Measurements from ENCODE around the gene ST8SIA5. TPM values are rescaled to one million over a fixed set of nuclear protein-coding genes. Genes with fewer than 3 reads are reported as not detected.

The ST8SIA5 gene
- total RNA-seq, 1 experiment from 2014 or later = 0.54 TPM

DNA sequence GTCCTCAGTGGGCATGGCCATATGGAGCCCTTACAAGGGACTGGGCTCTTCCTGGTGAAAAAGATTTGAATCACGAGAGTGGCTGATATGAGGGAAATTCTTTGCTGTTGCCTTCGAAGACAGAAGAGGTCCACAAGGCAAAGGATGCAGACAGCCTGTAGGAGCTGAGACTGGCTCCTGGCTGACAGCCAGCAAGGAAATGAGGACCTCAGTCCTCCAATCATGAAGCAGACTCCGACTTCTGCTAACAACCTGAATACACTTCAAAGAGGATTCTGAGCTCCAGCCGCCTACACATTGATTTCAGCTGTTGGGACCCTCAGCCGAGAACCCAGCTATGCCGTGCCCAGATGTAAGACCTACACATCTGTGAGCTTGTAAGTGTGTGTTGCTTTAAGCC is 3.0 kb upstream of the ST8SIA5 start:
- H3K79me2 ChIP-seq (ENCODE audit: insufficient read depth, low read length) = no peaks in the 10 kb centered on the region
- no peak overlapping the region for H2AFZ ChIP-seq (ENCODE audit: low read depth, low read length, poor library complexity, severe bottlenecking)
- no peak overlapping the region for H3K9ac ChIP-seq (ENCODE audit: low read length)
- no peak overlapping the region for H3K4me3 ChIP-seq (replicated peaks in 1 of 2; ENCODE audit: low read depth in 1 of 2, low read length in 2 of 2)
- H4K20me1 ChIP-seq (ENCODE audit: insufficient read depth) = no peaks in the 10 kb centered on the region
- H3K36me3 ChIP-seq (ENCODE audit: control insufficient read depth in 1 of 2, insufficient read depth in 2 of 2, low read length in 2 of 2) = no peaks in the 10 kb centered on the region
- H3K9me3 ChIP-seq (ENCODE audit: control insufficient read depth in 1 of 2, insufficient read depth in 1 of 2, low read depth in 1 of 2, low read length in 2 of 2) = no peaks in the 10 kb centered on the region
- no peaks in the 10 kb centered on the region for H3K4me1 ChIP-seq (ENCODE audit: control insufficient read depth in 1 of 2, insufficient read depth in 2 of 2, low read length in 2 of 2)
- intact Hi-C loops (cut with micrococcal nuclease) = no loop called here
- H3K27ac ChIP-seq (ENCODE audit: low read depth, low read length) = no peak overlapping the region
- no peak for ATAC-seq
- H3K4me2 ChIP-seq (ENCODE audit: low read length) = no peak overlapping the region
- BruUV-seq (replicated peaks) = no TSS peak
- DNase-seq (ENCODE audit: low read depth, low spot score) = no peak
- H3K27me3 ChIP-seq (ENCODE audit: insufficient read depth, low read length) = peaks cover 10% of the 10 kb centered on the region; the same call in 1 of the 2 replicates
- ChIA-PET RAD21 (ENCODE audit: low non-redundant PET in 1 of 2, low total read pairs in 2 of 2, uncharacterized antibody in 2 of 2, unreplicated experiment in 2 of 2) (no interaction called here), CTCF (no interaction called here), POLR2A (no interaction called here)
- no peak for TF ChIP-seq CEBPB (IDR thresholded peaks at IDR 0.05; ENCODE audit: low read depth)
- TF ChIP-seq, protein P1, sequence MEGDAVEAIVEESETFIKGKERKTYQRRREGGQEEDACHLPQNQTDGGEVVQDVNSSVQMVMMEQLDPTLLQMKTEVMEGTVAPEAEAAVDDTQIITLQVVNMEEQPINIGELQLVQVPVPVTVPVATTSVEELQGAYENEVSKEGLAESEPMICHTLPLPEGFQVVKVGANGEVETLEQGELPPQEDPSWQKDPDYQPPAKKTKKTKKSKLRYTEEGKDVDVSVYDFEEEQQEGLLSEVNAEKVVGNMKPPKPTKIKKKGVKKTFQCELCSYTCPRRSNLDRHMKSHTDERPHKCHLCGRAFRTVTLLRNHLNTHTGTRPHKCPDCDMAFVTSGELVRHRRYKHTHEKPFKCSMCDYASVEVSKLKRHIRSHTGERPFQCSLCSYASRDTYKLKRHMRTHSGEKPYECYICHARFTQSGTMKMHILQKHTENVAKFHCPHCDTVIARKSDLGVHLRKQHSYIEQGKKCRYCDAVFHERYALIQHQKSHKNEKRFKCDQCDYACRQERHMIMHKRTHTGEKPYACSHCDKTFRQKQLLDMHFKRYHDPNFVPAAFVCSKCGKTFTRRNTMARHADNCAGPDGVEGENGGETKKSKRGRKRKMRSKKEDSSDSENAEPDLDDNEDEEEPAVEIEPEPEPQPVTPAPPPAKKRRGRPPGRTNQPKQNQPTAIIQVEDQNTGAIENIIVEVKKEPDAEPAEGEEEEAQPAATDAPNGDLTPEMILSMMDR (IDR thresholded peaks at IDR 0.05 in 2 of 3, conservative IDR thresholded peaks at IDR 0.05 in 1 of 3; ENCODE audit: borderline replicate concordance in 1 of 3, insufficient read depth in 1 of 3, low read depth in 2 of 3, low read length in 2 of 3) = no peak
- TF ChIP-seq SRF (IDR thresholded peaks at IDR 0.05; ENCODE audit: low read depth) = no peak
- no peak for TF ChIP-seq CBX3 (IDR thresholded peaks at IDR 0.05; ENCODE audit: low read depth)
- TF ChIP-seq, protein P2, sequence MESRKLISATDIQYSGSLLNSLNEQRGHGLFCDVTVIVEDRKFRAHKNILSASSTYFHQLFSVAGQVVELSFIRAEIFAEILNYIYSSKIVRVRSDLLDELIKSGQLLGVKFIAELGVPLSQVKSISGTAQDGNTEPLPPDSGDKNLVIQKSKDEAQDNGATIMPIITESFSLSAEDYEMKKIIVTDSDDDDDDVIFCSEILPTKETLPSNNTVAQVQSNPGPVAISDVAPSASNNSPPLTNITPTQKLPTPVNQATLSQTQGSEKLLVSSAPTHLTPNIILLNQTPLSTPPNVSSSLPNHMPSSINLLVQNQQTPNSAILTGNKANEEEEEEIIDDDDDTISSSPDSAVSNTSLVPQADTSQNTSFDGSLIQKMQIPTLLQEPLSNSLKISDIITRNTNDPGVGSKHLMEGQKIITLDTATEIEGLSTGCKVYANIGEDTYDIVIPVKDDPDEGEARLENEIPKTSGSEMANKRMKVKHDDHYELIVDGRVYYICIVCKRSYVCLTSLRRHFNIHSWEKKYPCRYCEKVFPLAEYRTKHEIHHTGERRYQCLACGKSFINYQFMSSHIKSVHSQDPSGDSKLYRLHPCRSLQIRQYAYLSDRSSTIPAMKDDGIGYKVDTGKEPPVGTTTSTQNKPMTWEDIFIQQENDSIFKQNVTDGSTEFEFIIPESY (IDR thresholded peaks at IDR 0.05; ENCODE audit: extremely low read depth, insufficient replicate concordance, low read length) = no peak
- TF ChIP-seq EGR1 (IDR thresholded peaks at IDR 0.05; ENCODE audit: low read depth) = no peak
- TF ChIP-seq, protein P3, sequence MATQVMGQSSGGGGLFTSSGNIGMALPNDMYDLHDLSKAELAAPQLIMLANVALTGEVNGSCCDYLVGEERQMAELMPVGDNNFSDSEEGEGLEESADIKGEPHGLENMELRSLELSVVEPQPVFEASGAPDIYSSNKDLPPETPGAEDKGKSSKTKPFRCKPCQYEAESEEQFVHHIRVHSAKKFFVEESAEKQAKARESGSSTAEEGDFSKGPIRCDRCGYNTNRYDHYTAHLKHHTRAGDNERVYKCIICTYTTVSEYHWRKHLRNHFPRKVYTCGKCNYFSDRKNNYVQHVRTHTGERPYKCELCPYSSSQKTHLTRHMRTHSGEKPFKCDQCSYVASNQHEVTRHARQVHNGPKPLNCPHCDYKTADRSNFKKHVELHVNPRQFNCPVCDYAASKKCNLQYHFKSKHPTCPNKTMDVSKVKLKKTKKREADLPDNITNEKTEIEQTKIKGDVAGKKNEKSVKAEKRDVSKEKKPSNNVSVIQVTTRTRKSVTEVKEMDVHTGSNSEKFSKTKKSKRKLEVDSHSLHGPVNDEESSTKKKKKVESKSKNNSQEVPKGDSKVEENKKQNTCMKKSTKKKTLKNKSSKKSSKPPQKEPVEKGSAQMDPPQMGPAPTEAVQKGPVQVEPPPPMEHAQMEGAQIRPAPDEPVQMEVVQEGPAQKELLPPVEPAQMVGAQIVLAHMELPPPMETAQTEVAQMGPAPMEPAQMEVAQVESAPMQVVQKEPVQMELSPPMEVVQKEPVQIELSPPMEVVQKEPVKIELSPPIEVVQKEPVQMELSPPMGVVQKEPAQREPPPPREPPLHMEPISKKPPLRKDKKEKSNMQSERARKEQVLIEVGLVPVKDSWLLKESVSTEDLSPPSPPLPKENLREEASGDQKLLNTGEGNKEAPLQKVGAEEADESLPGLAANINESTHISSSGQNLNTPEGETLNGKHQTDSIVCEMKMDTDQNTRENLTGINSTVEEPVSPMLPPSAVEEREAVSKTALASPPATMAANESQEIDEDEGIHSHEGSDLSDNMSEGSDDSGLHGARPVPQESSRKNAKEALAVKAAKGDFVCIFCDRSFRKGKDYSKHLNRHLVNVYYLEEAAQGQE (IDR thresholded peaks at IDR 0.05; ENCODE audit: low read depth) = no peak
- no peak for TF ChIP-seq FOSL1 (IDR thresholded peaks at IDR 0.05; ENCODE audit: low read depth)
- no peak for TF ChIP-seq POLR2A (IDR thresholded peaks at IDR 0.05; ENCODE audit: borderline replicate concordance, extremely low read depth, insufficient read depth, insufficient read length)
- TF ChIP-seq, protein P4, sequence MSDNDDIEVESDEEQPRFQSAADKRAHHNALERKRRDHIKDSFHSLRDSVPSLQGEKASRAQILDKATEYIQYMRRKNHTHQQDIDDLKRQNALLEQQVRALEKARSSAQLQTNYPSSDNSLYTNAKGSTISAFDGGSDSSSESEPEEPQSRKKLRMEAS (IDR thresholded peaks at IDR 0.05) = no peak
- no peak for TF ChIP-seq SP1 (IDR thresholded peaks at IDR 0.05; ENCODE audit: low read depth)
- TF ChIP-seq, protein P5, sequence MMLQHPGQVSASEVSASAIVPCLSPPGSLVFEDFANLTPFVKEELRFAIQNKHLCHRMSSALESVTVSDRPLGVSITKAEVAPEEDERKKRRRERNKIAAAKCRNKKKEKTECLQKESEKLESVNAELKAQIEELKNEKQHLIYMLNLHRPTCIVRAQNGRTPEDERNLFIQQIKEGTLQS (IDR thresholded peaks at IDR 0.05) = no peak
- no peak for TF ChIP-seq ELF1 (IDR thresholded peaks at IDR 0.05; ENCODE audit: borderline replicate concordance, low read depth)
- no peak for TF ChIP-seq TCF7L2 (IDR thresholded peaks at IDR 0.05; ENCODE audit: borderline replicate concordance, extremely low read depth, insufficient read depth, insufficient read length)
- H3K9me2 ChIP-seq (ENCODE audit: insufficient read depth) = no peaks in the 10 kb centered on the region

Measured in HCT116 (cell line).